ENCODE data around the gene CARD19.

Gene CARD19

DNA sequence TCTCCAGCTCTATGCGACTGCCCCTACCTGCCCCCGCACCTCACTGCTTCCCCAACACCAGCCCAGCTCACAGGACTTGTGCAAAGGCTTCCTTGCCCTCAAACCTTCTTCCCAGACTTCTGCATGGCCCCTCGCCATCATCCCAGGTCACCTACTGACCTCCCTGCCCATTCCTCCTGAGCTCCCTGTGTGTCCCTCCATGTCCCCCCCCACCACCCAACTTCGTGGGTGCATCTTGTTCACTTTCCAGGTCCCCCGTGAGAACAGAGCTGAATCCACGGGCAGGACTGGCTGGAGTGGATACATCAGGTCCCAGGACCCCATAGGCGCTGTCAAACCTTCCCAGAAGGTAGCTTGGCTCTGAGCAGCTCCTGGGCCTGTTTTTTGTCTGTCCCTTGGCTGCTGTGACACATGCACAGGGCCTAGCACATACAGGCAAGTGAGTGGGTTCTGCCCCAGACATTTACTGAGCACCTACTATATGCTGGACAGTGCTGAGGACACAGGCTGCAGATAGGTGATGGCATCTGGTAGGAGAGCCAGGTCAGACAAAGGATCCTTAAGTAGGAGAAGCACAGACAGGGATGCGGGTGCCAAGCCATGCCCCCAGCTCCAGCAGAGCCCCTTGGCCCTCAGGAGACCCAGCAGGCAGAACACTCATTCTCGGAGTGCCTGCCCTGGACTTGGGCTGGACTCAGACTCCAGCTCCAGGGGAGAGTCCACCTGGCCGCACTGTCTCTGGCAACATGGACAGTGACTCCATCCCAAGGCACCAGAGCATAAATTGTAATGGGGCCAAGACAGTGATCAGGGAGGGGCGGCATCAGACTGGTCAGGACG lies 23.1 kb downstream of the CARD19 start:
- no peak for TF ChIP-seq POLR2A (IDR thresholded peaks at IDR 0.05; ENCODE audit: low read depth, low read length)
- no peak for TF ChIP-seq POLR2AphosphoS5 (IDR thresholded peaks at IDR 0.05; ENCODE audit: low read depth, low read length)
- TF ChIP-seq TAF1 (IDR thresholded peaks at IDR 0.05; ENCODE audit: borderline replicate concordance, low read depth, low read length), result no peak
- FAIRE-seq, result no peak
- no peak for DNase-seq (ENCODE audit: insufficient read length)

DNA sequence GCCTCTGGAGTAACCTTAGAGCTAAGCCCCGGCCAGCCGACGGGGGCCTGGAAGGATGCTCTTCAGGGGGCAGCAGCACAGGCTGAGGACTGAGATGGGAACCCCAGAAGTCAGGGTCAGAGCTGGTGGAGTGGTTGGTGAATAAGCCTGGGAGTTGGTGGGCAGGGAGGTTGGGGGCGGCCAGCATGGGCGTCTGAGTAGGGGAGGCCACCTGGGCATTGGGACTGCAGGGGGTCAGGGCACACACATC lies 23.6 kb downstream of the CARD19 start:
- TF ChIP-seq POLR2A (IDR thresholded peaks at IDR 0.05; ENCODE audit: low read depth, low read length), result no peak
- TF ChIP-seq POLR2AphosphoS5 (IDR thresholded peaks at IDR 0.05; ENCODE audit: low read depth, low read length), result no peak
- no peak for TF ChIP-seq TAF1 (IDR thresholded peaks at IDR 0.05; ENCODE audit: borderline replicate concordance, low read depth, low read length)
- DNase-seq (ENCODE audit: insufficient read length), result no peak
- no peak for FAIRE-seq

DNA sequence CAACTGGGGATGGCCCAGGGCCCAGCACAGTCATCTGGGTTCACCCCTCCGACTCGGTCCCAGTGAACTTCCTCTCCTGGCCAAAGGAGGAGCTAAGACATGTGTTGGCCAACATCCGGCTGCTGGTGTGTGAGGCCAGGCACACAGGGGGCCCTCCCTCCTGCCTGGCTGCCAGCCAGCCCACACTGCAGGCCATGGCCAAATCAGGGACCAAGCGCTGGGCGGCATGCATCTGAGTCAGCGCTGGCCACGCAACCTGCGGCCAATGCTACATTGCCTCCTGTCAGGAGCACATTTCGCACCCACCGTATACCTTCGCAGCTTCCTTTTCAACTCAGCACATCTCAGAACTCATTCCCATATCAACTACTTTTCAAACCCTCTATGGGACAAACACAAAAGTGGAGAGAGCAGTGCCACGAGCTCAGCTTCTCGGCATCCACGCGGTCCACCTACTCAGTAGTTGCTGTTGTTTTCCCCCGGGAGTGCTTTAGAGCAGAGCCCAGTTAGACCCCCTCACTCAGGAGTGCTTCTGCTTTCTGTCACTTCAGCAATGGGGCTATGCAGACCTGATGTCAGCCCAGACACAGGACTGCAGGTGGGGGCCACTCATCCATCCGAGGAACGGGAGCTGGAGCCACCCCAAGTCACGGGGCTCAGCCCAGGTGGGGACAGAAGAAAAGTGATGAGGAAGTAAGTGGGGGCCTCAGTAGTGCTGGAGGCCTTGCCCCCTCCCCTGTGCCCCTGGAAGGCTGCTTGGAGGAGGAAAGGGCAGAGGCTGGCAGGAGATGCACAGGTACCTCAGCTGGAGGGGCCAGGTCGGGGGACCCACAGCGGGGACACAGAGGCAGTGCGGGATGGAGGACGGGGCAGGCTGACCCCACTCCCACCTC lies 24.2 kb downstream of the CARD19 start:
- TF ChIP-seq POLR2A (IDR thresholded peaks at IDR 0.05; ENCODE audit: low read depth, low read length), result no peak; the same call in 1 of the 2 replicates
- TF ChIP-seq TAF1 (IDR thresholded peaks at IDR 0.05; ENCODE audit: borderline replicate concordance, low read depth, low read length), result 0 out of 2 replicates have a peak, but pooled peaks have one; percentile 8
- TF ChIP-seq POLR2AphosphoS5 (IDR thresholded peaks at IDR 0.05; ENCODE audit: low read depth, low read length), result peak; percentile 73; the same call in 1 of the 2 replicates
- peak; percentile 91 for FAIRE-seq
- DNase-seq (ENCODE audit: insufficient read length), result peak; percentile 81

DNA sequence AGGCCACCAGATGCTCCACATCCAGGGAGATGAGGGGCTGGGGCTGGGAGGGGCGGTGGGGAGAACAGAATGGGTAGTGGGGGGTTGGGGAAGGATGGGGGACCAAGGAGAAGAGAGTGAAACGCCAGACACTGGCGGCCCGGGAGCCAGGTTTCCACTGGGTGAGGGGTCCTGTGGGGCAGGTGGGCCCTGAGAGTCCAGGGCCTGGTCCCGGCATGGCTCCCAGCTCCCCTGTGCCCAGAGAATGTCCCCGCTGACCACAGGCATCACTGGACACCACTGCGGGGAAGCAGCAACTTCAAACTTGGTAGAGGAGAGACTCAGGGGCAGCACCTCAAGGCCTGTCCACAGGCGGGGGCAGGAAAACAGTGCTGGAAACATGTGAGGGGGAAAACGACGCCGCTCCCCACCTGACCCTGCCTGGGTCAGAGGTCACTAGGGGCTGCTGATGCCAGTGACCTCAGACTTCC lies 24.9 kb downstream of the CARD19 start:
- TF ChIP-seq TAF1 (IDR thresholded peaks at IDR 0.05; ENCODE audit: borderline replicate concordance, low read depth, low read length) (no peak), POLR2AphosphoS5 (IDR thresholded peaks at IDR 0.05; ENCODE audit: low read depth, low read length) (0 out of 2 replicates have a peak, but pooled peaks have one; percentile 6), POLR2A (IDR thresholded peaks at IDR 0.05; ENCODE audit: low read depth, low read length) (no peak)
- FAIRE-seq, result no peak
- no peak for DNase-seq (ENCODE audit: insufficient read length)

DNA sequence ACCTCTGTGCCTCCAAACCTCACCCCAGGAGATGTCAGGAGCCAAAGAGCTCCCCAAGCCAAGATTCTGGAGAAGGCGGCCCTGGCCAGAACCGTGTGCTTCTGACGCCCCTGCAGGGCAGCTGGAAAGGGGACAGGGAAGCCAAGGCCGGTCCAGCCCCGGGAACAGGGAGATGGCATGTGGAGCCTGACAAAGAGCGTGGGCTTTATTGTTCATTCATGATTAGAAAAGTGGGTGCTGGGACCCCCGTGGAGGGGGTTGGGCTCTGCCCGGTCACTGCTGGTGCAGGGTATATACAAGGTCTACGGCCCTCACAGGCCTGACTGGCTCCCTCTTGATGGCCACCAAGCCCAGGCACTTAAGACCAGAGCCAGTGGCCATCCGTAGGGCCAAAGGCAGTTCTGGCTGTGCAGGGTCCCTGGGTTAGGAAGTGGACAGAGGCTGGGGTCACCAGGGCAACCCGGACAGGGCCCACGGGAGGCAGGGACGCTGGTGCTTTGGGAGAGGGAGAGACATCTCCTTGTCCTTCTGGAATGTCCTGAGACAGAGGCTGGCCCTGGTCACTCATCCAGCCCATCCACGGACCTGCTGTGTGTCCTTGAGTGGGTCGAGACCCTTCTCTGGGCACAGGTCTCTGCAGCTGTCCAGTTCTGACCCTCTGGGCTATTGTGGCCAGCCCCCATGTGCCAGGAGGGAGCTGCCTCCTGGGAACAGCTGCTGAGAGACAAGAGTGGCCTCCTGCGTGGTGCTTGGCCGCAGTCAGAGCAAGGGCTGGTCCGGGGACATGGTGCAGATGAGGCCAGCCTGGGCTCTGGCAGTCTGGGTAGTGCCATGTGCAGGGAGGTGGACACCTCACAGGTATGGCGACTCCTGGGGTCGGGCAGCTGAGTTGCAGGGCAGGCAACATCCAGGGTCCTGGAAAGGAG lies 25.6 kb downstream of the CARD19 start:
- TF ChIP-seq POLR2AphosphoS5 (IDR thresholded peaks at IDR 0.05; ENCODE audit: low read depth, low read length) (no peak), TAF1 (IDR thresholded peaks at IDR 0.05; ENCODE audit: borderline replicate concordance, low read depth, low read length) (no peak), POLR2A (IDR thresholded peaks at IDR 0.05; ENCODE audit: low read depth, low read length) (no peak)
- no peak for DNase-seq (ENCODE audit: insufficient read length)
- FAIRE-seq, result no peak

DNA sequence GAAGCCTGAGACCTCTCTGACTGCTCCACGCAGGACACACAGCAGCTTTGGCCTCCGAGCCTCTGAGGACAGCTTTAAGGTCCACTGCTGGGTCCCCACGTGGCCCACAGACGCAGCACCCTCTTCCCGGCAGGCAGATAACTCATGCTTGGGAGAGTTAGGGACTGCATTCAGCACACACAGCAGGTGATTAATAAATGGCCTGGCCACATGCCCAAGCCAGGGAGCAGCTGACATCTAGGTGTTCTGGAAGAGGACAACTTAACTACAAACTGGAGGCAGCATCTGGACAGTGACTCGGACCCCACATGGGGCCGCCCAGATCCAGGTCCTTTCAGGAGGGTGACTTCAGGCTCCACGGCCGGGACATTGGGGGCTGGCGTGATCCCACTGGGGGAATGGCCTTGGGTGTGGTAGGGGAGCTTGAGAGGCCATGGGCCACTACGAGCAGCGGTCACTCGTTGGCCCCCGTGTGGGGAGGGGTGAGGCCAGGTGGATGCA lies 26.8 kb downstream of the CARD19 start:
- FAIRE-seq, result no peak
- no peak for TF ChIP-seq POLR2AphosphoS5 (IDR thresholded peaks at IDR 0.05; ENCODE audit: low read depth, low read length)
- no peak for TF ChIP-seq POLR2A (IDR thresholded peaks at IDR 0.05; ENCODE audit: low read depth, low read length)
- no peak for TF ChIP-seq TAF1 (IDR thresholded peaks at IDR 0.05; ENCODE audit: borderline replicate concordance, low read depth, low read length)
- DNase-seq (ENCODE audit: insufficient read length), result no peak

DNA sequence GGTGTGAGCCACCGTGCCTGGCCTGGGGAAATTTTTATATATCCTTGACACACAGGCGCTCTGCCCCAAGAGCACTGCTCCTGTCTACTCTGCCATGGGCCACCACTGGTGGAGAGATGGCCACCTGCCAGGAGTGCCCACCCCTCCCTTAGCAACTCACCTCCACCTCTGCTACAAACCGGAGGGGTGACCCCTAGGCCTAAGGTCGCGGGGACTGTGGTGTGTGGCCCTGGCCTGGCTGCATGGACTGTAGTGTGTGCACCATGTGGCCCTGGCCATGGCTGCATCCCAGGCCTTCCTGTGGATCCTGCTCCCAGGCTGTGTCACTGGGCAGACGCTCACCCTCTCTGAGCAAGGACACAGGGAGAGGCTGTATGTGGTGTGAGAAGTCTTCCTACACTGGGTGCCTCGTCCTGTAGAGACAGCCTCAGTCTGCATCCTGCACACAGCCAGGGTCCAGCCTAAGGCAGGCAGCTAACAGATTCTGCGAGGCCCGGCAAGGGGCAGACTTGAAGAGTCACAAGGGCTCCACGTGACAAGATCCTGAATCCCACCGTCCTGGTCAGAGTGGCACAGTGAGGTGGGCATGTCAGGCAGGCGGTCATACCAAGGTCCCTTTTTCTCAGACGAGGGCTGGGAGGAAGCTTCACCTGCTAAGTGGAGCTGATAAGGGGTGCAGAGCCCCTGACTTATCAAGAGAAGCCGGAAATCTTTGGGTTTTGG lies 27.7 kb downstream of the CARD19 start:
- FAIRE-seq (no peak), DNase-seq (ENCODE audit: insufficient read length) (no peak)
- TF ChIP-seq TAF1 (IDR thresholded peaks at IDR 0.05; ENCODE audit: borderline replicate concordance, low read depth, low read length), result no peak

DNA sequence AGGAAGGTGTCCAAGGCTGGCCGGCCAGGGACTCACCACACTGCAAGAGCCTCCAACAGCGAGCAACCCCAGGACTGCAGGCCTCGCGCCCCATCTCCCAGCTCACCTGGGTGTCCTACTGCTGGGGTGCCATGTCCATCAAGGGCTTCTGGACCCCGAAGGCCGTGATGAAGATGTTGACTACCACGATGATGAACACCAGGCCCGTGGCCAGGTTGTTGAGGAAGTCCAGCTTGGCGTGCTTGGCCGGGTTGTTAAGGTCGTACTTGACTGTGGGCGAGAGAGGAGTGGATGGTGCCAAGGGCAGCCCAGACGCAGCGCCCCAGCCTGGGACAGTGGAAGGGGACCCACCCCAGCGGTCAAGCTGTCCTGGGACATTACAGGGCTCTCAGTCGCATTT lies 28.8 kb downstream of the CARD19 start:
- TF ChIP-seq POLR2AphosphoS5 (IDR thresholded peaks at IDR 0.05; ENCODE audit: low read depth, low read length) (no peak), TAF1 (IDR thresholded peaks at IDR 0.05; ENCODE audit: borderline replicate concordance, low read depth, low read length) (no peak), POLR2A (IDR thresholded peaks at IDR 0.05; ENCODE audit: low read depth, low read length) (no peak)
- FAIRE-seq (no peak), DNase-seq (ENCODE audit: insufficient read length) (no peak)

DNA sequence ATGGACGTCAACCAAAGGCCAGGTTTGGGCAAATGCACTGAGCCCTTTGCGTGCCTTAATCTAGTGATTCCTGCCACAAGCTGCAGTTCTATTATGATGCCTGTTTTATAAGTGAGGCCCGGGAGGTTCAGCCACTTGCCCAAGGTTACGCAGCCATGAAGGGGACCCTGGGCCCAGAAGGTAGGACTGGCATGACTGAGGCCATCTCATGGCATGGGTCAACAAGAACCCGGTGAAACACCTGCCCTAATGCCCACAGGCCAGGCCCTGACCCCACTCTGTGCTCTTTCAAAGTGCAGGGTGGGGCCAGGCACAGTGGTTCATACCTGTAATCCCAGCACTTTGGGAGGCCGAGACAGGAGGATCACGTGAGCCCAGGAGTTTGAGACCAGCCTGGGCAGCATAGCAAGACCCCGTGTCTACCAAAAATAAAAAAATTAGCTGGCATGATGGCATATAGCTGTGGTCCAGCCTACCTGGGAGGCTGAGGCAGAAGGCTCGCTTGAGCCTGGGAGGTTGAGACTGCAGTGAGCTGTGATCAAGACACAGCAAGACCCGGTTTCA lies 29.4 kb downstream of the CARD19 start:
- TF ChIP-seq POLR2AphosphoS5 (IDR thresholded peaks at IDR 0.05; ENCODE audit: low read depth, low read length), result no peak
- TF ChIP-seq POLR2A (IDR thresholded peaks at IDR 0.05; ENCODE audit: low read depth, low read length), result no peak
- TF ChIP-seq TAF1 (IDR thresholded peaks at IDR 0.05; ENCODE audit: borderline replicate concordance, low read depth, low read length), result no peak
- no peak for DNase-seq (ENCODE audit: insufficient read length)
- no peak for FAIRE-seq
